Mesenchymal stem cell (in vitro differentiated cells and primary cell): ENCODE data around the gene SRSF10.

Experiments used
- DNase-seq: peaks from one replicate; pipeline ENCODE4 v3.0.0-alpha.2; 2013
- H2AFZ ChIP-seq: one replicate; pipeline ENCODE4 v1.6.1; 2013; ENCODE audit warnings: low read depth, mild to moderate bottlenecking, control low read depth, inconsistent platforms, low read length, moderate library complexity
- H2AK5ac ChIP-seq: 2 replicates; pipeline ENCODE4 v1.6.1; 2013; ENCODE audit warnings: low read length, moderate library complexity, mild to moderate bottlenecking, inconsistent platforms; ENCODE audit not compliant: severe bottlenecking
- H2BK120ac ChIP-seq: one replicate; pipeline ENCODE4 v1.6.1; 2013; ENCODE audit warnings: low read depth, mild to moderate bottlenecking, inconsistent platforms, low read length, moderate library complexity
- H2BK12ac ChIP-seq, 2 experiments: one replicate each; pipeline ENCODE4 v1.6.1; 2013; ENCODE audit warnings: inconsistent platforms in 2 of 2, low read length in 2 of 2, mild to moderate bottlenecking in 2 of 2, moderate library complexity in 2 of 2, control low read depth in 1 of 2
- H2BK15ac ChIP-seq: one replicate; pipeline ENCODE4 v1.6.1; 2013; ENCODE audit warnings: mild to moderate bottlenecking, low read depth, inconsistent platforms; ENCODE audit not compliant: poor library complexity, severe bottlenecking
- H2BK5ac ChIP-seq: 2 replicates; pipeline ENCODE4 v1.6.1; 2013; ENCODE audit warnings: low read depth, mild to moderate bottlenecking, low read length, control low read depth, inconsistent platforms; ENCODE audit not compliant: poor library complexity, severe bottlenecking
- H3K14ac ChIP-seq, 2 experiments: one replicate each; pipeline ENCODE4 v1.6.1; 2013; ENCODE audit warnings: inconsistent platforms in 2 of 2, low read length in 2 of 2, control low read depth in 1 of 2, mild to moderate bottlenecking in 1 of 2, moderate library complexity in 1 of 2
- H3K18ac ChIP-seq, 2 experiments: one replicate each; pipeline ENCODE4 v1.6.1; 2013; ENCODE audit warnings: inconsistent platforms in 2 of 2, low read length in 2 of 2, control low read depth in 1 of 2, low read depth in 1 of 2, mild to moderate bottlenecking in 1 of 2
- H3K23ac ChIP-seq, 2 experiments: one replicate each; pipeline ENCODE4 v1.6.1; 2013; ENCODE audit warnings: inconsistent platforms in 2 of 2, low read length in 2 of 2, mild to moderate bottlenecking in 2 of 2, moderate library complexity in 2 of 2, control low read depth in 1 of 2
- H3K27ac ChIP-seq: 2 replicates; pipeline ENCODE4 v1.5.1; 2013; ENCODE audit warnings: mild to moderate bottlenecking, moderate library complexity, low read length, control low read depth, inconsistent platforms; ENCODE audit not compliant: poor library complexity, severe bottlenecking
- H3K27me3 ChIP-seq, 2 experiments: 2 replicates each; pipeline versions ENCODE4 v1.6.1 to v1.7.0; 2013; ENCODE audit warnings: low read length in 2 of 2, mild to moderate bottlenecking in 2 of 2, moderate library complexity in 2 of 2, control low read depth in 1 of 2, inconsistent platforms in 1 of 2; ENCODE audit not compliant: control insufficient read depth in 1 of 2, insufficient read depth in 1 of 2
- H3K36me3 ChIP-seq, 2 experiments: 2 replicates each; pipeline versions ENCODE4 v1.6.1 to v1.7.0; 2013; ENCODE audit warnings: low read length in 2 of 2, control low read depth in 1 of 2, inconsistent platforms in 1 of 2, low read depth in 1 of 2, mild to moderate bottlenecking in 1 of 2; ENCODE audit not compliant: insufficient read depth in 2 of 2, control insufficient read depth in 1 of 2
- H3K4ac ChIP-seq, 2 experiments: one replicate each; pipeline ENCODE4 v1.6.1; 2013; ENCODE audit warnings: inconsistent platforms in 2 of 2, low read length in 2 of 2, mild to moderate bottlenecking in 2 of 2, moderate library complexity in 2 of 2, control low read depth in 1 of 2, low read depth in 1 of 2
- H3K4me1 ChIP-seq: 2 replicates; pipeline ENCODE4 v1.6.1; 2013; ENCODE audit warnings: low read depth, low read length, control low read depth; ENCODE audit not compliant: control insufficient read depth, insufficient read depth
- H3K4me2 ChIP-seq: 2 replicates; pipeline ENCODE4 v1.6.1; 2013; ENCODE audit warnings: low read length, mild to moderate bottlenecking, inconsistent platforms; ENCODE audit not compliant: poor library complexity, severe bottlenecking
- H3K4me3 ChIP-seq, 2 experiments: 2 replicates each; pipeline versions ENCODE4 v1.5.1 to v1.7.0; 2013; ENCODE audit warnings: low read length in 2 of 2, mild to moderate bottlenecking in 2 of 2, control low read depth in 1 of 2, low read depth in 1 of 2; ENCODE audit not compliant: insufficient read depth in 1 of 2
- H3K79me1 ChIP-seq: replicated peaks from 2 replicates; pipeline ENCODE4 v1.6.1; 2013; ENCODE audit warnings: mild to moderate bottlenecking, control low read depth, low read length, inconsistent platforms; ENCODE audit not compliant: poor library complexity, severe bottlenecking
- H3K9ac ChIP-seq: 2 replicates; pipeline ENCODE4 v1.7.0; 2013; ENCODE audit warnings: mild to moderate bottlenecking, low read length, moderate library complexity
- H3K9me3 ChIP-seq: 2 replicates; pipeline ENCODE4 v1.7.0; 2013; ENCODE audit warnings: mild to moderate bottlenecking, low read length; ENCODE audit not compliant: control insufficient read depth
- H4K8ac ChIP-seq: one replicate; pipeline ENCODE4 v1.6.1; 2013; ENCODE audit warnings: inconsistent platforms, mild to moderate bottlenecking, low read length, moderate library complexity
- H4K91ac ChIP-seq: one replicate; pipeline ENCODE4 v1.6.1; 2013; ENCODE audit warnings: mild to moderate bottlenecking, low read length, inconsistent platforms
- WGBS: methylation state at CpG from one replicate; pipeline ENCODE4 v1.1.7; 2013; ENCODE audit warnings: mixed read lengths; 5-methylcytosine and 5-hydroxymethylcytosine counted together

SRSF10 gene

GRCh38 chr1:23922321-23922943 is 57.7 kb downstream of the SRSF10 start:
- no peaks in the 10 kb centered on the region for H3K36me3 ChIP-seq
- no peak overlapping the region for H2BK15ac ChIP-seq
- no peak overlapping the region for H4K91ac ChIP-seq
- H3K4ac ChIP-seq = no peak overlapping the region
- no peak overlapping the region for H3K27ac ChIP-seq
- no peak overlapping the region for H2BK12ac ChIP-seq
- H3K18ac ChIP-seq = no peak overlapping the region
- H3K79me1 ChIP-seq = no peaks in the 10 kb centered on the region
- no peak overlapping the region for H3K9ac ChIP-seq
- no peak overlapping the region for H3K23ac ChIP-seq
- peaks cover 0 to 6% of the 10 kb centered on the region in 2 experiments for H3K27me3 ChIP-seq
- 93% methylated on average over 4 of the region's 8 CpGs for WGBS
- H2BK5ac ChIP-seq = no peak overlapping the region
- no peak overlapping the region for H3K4me3 ChIP-seq
- H2AK5ac ChIP-seq = no peak overlapping the region
- no peak overlapping the region for H2BK120ac ChIP-seq
- no peak overlapping the region for H4K8ac ChIP-seq
- no peaks in the 10 kb centered on the region for H3K4me1 ChIP-seq
- no peak overlapping the region for H3K14ac ChIP-seq
- H2AFZ ChIP-seq = no peak overlapping the region
- DNase-seq = no peak
- H3K4me2 ChIP-seq = no peak overlapping the region
- H3K9me3 ChIP-seq = no peaks in the 10 kb centered on the region

- Histone ChIP-seq H2AFZ (no peak overlapping the region), H3K23ac (no peak overlapping the region), H3K4me1 (peaks cover 3% of the 10 kb centered on the region), H3K9ac (no peak overlapping the region), H4K8ac (no peak overlapping the region), H3K9me3 (no peaks in the 10 kb centered on the region), H2AK5ac (no peak overlapping the region), H3K27me3 (peaks cover 0 to 16% of the 10 kb centered on the region in 2 experiments), H3K36me3 (no peaks in the 10 kb centered on the region), H2BK12ac (no peak overlapping the region), H3K18ac (no peak overlapping the region), H2BK120ac (no peak overlapping the region), H3K4me2 (no peak overlapping the region), H3K27ac (no peak overlapping the region), H2BK5ac (no peak overlapping the region), H3K79me1 (no peaks in the 10 kb centered on the region), H2BK15ac (no peak overlapping the region), H3K14ac (no peak overlapping the region), H3K4ac (no peak overlapping the region), H4K91ac (no peak overlapping the region), H3K4me3 (no peak overlapping the region)
- peak; percentile 72 for DNase-seq
- WGBS = 61% methylated on average over 12 of the region's 12 CpGs
These were observed 63.7 kb downstream of the SRSF10 start for GRCh38 chr1:23916209-23917131.

- no peak overlapping the region for H4K8ac ChIP-seq
- H3K23ac ChIP-seq = no peak overlapping the region
- no peak for DNase-seq
- H3K27ac ChIP-seq = no peak overlapping the region
- H3K14ac ChIP-seq = no peak overlapping the region
- H2AFZ ChIP-seq = no peak overlapping the region
- no peak overlapping the region for H3K9ac ChIP-seq
- no peak overlapping the region for H2BK120ac ChIP-seq
- H3K9me3 ChIP-seq = no peaks in the 10 kb centered on the region
- 90% methylated on average over 5 of the region's 5 CpGs for WGBS
- H3K36me3 ChIP-seq = no peaks in the 10 kb centered on the region
- H3K4me3 ChIP-seq = no peak overlapping the region
- no peak overlapping the region for H3K4ac ChIP-seq
- H3K4me2 ChIP-seq = no peak overlapping the region
- H3K4me1 ChIP-seq = peaks cover 3% of the 10 kb centered on the region
- H2AK5ac ChIP-seq = no peak overlapping the region
- no peak overlapping the region for H2BK15ac ChIP-seq
- H2BK12ac ChIP-seq = no peak overlapping the region
- H2BK5ac ChIP-seq = no peak overlapping the region
- no peaks in the 10 kb centered on the region for H3K79me1 ChIP-seq
- no peak overlapping the region for H3K18ac ChIP-seq
- H4K91ac ChIP-seq = no peak overlapping the region
- peaks cover 0 to 26% of the 10 kb centered on the region in 2 experiments for H3K27me3 ChIP-seq
These were observed 64.7 kb downstream of the SRSF10 start for GRCh38 chr1:23915466-23915865.

- Histone ChIP-seq H3K4me1 (peaks cover 3% of the 10 kb centered on the region), H2AFZ (no peak overlapping the region), H3K4me2 (no peak overlapping the region), H3K18ac (no peak overlapping the region), H2BK15ac (no peak overlapping the region), H3K23ac (no peak overlapping the region), H3K36me3 (no peaks in the 10 kb centered on the region), H3K4ac (no peak overlapping the region), H3K27me3 (peaks cover 0 to 26% of the 10 kb centered on the region in 2 experiments), H3K14ac (no peak overlapping the region), H3K27ac (no peak overlapping the region), H4K8ac (no peak overlapping the region), H2BK12ac (no peak overlapping the region), H3K9ac (no peak overlapping the region), H2AK5ac (no peak overlapping the region), H3K4me3 (no peak overlapping the region), H3K79me1 (no peaks in the 10 kb centered on the region), H3K9me3 (no peaks in the 10 kb centered on the region), H2BK120ac (no peak overlapping the region), H4K91ac (no peak overlapping the region), H2BK5ac (no peak overlapping the region)
- 95% methylated on average over 4 of the region's 4 CpGs for WGBS
- no peak for DNase-seq
These were observed 65.2 kb downstream of the SRSF10 start for GRCh38 chr1:23914921-23915320.
